RWPE1 (cell line): Measurements from ENCODE around the gene GPATCH2.
"Not testable (repeated sequence)": the region's sequence is repeated elsewhere in the genome, so short reads cannot be mapped to it uniquely, and the experiment has no call there.

Source experiments
- CTCF ChIA-PET: fragments of 350-600 bp; sonication (Branson Sonifier 250); formaldehyde crosslinking; extraction: SDS; loops from one replicate; lab custom pipeline; 2021; lab: Yijun Ruan, JAX
- POLR2A ChIA-PET: fragments of 400-600 bp; formaldehyde crosslinking; extraction: SDS; loops from one replicate; lab custom pipeline; 2020; ENCODE audit warnings: antibody characterized with exemption; ENCODE audit not compliant: low non-redundant PET; lab: Yijun Ruan, JAX
- DNase-seq: peaks from one replicate; pipeline ENCODE4 v3.0.0; 2012; ENCODE audit warnings: low spot score
- H3K27ac ChIP-seq: fragments of 450-650 bp; 2 replicates; pipeline ENCODE4 v1.5.1; 2017
- TF ChIP-seq, protein P1 (sequence below): fragments of 450-650 bp; conservative IDR thresholded peaks from 2 replicates; pipeline ENCODE4 v1.5.1; 2017; ENCODE audit warnings: low read depth, mild to moderate bottlenecking

The GPATCH2 gene

DNA sequence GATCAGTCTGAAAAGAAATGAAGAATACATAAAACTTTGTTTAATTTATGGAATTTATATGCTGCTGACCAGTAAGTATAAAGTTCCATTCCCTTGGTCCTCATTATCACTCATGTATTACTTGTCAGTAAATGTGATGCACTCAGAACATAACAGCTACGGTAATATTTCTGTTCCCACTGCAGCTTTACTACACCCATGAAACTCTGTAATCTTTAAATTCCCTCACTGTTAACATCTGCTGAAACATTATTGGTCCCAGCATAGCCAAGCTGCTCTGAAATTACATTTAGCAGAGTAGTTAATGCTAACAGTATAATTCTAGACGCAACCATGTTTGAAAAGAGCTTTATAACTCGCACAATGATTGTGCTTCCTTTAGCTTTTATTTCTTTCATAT lies 238.4 kb downstream of the GPATCH2 start:
- TF ChIP-seq, protein P1, sequence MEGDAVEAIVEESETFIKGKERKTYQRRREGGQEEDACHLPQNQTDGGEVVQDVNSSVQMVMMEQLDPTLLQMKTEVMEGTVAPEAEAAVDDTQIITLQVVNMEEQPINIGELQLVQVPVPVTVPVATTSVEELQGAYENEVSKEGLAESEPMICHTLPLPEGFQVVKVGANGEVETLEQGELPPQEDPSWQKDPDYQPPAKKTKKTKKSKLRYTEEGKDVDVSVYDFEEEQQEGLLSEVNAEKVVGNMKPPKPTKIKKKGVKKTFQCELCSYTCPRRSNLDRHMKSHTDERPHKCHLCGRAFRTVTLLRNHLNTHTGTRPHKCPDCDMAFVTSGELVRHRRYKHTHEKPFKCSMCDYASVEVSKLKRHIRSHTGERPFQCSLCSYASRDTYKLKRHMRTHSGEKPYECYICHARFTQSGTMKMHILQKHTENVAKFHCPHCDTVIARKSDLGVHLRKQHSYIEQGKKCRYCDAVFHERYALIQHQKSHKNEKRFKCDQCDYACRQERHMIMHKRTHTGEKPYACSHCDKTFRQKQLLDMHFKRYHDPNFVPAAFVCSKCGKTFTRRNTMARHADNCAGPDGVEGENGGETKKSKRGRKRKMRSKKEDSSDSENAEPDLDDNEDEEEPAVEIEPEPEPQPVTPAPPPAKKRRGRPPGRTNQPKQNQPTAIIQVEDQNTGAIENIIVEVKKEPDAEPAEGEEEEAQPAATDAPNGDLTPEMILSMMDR, result no peak
- DNase-seq, result no peak
- ChIA-PET CTCF (interaction anchor here (0.5 kb wide), 1 partner anchor 586 kb away, joined by 3 read pairs; no protein-coding TSS in a partner anchor), POLR2A (no interaction called here)
- no peak overlapping the region for H3K27ac ChIP-seq

DNA sequence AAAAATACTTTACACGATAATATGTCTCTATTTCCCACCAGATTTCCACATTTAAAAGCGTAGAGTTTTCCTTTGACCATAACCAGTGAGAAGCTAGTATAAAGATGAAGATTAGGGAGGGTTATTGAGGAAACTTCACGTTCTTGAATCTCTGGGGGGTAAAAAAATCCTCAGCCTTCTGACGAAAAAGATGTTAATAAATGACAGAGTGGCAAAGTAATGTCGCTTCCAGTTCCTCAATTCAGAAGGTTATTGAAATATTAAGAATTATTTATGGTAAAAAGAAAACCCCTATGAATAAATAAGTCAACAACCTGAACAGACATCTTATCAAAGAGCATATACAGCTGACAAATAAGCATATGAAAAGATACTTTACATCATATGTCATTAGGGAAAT lies 241.0 kb downstream of the GPATCH2 start:
- CTCF ChIA-PET, result interaction anchor here (0.7 kb wide), 1 partner anchor 12 kb away, joined by 3 read pairs; no protein-coding TSS in a partner anchor
- POLR2A ChIA-PET, result no interaction called here
- DNase-seq, result no peak
- TF ChIP-seq, protein P1, result no peak
- H3K27ac ChIP-seq, result no peak overlapping the region

DNA sequence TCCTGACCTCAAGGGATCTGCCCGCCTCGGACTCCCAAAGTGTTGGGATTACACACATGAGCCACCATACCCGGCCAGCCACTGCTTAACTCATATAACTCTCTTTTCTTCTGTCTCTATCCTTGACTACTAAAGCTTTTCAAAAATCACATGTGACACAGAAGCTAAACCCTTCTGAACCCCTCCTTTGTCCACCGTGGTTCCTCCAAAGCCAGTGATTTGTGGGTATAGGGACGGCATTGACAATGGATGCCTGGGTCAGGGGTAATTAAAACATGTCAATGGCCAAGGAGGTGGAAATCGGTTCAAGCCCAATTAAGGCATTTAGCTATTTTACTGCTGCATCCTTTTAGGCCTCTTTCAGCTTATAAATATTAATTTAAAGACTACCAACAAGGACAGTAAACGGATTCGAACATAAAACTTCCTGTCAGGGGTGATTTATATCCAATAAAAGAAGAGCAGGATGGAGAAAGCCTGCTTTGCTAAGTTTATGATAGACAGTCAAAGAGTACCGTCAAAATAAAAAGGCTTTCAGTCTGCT lies 242.3 kb downstream of the GPATCH2 start:
- POLR2A ChIA-PET, result interaction anchor here (0.7 kb wide), 1 partner anchor 703 kb away, joined by 3 read pairs; no protein-coding TSS in a partner anchor
- no peak for DNase-seq
- CTCF ChIA-PET, result interaction anchor here (0.6 kb wide), 1 partner anchor 140 kb away, joined by 4 read pairs; no protein-coding TSS in a partner anchor
- TF ChIP-seq, protein P1, result no peak
- H3K27ac ChIP-seq, result no peak overlapping the region

DNA sequence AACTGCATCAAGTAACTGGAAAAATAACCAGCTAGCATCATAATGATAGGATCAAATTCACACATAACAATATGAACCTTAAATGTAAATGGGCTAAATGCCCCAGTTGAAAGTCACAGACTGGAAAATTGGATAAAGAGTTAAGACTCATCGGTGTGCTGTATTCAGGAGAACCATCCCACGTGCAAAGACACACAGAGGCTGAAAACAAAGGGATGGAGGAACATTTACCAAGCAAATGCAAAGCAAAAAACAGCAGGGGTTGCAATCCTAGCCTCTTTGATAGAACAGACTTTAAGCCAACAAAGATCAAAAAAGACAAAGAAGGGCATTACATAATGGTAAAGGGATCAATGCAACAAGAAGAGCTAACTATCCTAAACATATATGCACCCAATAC lies 249.1 kb downstream of the GPATCH2 start:
- CTCF ChIA-PET, DNase-seq, H3K27ac ChIP-seq, POLR2A ChIA-PET: not testable (repeated sequence)

DNA sequence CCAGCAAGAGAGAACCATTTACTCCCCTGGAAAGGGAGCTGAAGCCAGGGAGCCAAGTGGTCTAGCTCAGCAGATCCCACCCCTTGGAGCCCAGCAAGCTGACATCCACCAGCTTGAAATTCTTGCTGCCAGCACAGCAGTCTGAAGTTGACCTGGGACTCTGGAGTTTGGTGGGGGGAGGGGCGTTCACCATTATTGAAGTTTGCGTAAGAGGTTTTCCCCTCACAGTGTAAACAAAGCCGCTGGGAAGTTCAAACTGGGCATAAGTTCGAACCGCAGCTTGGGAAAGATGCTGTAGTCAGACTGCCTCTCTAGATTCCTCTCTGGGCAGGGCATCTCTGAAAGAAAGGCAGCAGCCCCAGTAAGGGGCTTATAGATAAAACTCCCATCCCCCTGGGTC lies 251.1 kb downstream of the GPATCH2 start:
- CTCF ChIA-PET, DNase-seq, POLR2A ChIA-PET, H3K27ac ChIP-seq: not testable (repeated sequence)

DNA sequence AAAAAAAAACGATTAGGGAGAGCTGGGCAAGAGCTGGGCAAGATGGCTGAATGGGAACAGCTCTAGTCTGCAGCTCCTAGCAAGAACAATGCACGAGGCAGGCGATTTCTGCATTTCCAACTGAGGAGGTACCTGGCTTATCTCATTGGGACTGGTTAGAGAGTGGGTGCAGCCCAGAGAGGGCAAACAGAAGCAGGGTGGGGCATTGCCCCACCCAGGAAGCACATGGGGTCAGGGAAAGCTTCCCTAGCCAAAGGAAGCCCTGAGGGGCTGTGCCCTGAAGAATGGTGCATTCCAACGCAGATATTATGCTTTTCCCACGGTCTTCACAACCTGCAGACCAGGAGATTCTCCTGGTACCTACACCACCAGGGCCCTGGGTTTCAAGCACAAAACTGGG lies 251.6 kb downstream of the GPATCH2 start:
- no peak overlapping the region for H3K27ac ChIP-seq
- CTCF ChIA-PET, result no interaction called here
- TF ChIP-seq, protein P1, result no peak
- no peak for DNase-seq
- POLR2A ChIA-PET, result no interaction called here
